NCI-H460 (cell line): ENCODE results near the gene PCYOX1L. TPM values are rescaled to one million over a fixed set of nuclear protein-coding genes. Genes with fewer than 3 reads are reported as not detected.

ENCODE experiments used
- DNase-seq: peaks from one replicate; pipeline ENCODE4 v3.0.0-alpha.2; 2016; ENCODE audit warnings: low read depth; ENCODE audit errors: extremely low read depth
- total RNA-seq: library from RNA; depleted of rRNA; stranded (reverse); fragments of >200 nt; shearing (Covaris generic); gene quantifications from 2 replicates; pipeline ENCODE4 v1.2.3, GENCODE V29; 2014

PCYOX1L gene
- total RNA-seq, 1 experiment from 2014 or later = 10.5 TPM

DNA sequence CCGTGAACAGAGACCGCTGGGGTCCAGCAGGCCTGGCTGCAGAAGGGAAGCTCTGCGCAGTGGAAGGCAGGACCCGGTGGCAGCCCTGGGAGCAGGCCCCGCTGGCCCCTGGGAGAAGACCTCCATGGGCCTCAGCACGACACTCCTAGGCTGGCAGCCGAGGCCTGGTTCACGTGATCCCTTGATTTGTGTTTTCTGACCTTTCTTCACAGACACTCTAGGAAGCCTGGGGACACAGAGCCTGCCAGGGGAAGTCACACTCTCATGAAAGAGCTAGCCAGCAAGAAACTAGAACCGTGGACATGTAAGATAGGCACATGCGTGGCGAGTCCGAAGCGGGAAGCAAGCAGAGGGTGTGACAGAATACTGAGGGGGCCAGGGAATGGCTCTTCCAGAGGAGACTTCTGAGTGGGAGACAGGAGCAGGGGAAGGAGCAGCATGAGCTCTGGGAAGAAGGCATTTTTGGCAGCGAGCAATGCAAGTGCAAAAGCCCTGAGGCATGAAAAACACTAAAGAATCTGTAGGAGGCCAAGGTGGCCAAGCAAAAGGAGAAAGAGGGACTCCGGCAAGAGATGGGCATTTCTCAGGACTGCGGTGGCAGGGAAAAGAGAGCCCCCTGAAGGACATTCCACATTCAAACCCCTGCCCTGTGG, 47.8 kb downstream of the PCYOX1L start:
- no peak for DNase-seq

DNA sequence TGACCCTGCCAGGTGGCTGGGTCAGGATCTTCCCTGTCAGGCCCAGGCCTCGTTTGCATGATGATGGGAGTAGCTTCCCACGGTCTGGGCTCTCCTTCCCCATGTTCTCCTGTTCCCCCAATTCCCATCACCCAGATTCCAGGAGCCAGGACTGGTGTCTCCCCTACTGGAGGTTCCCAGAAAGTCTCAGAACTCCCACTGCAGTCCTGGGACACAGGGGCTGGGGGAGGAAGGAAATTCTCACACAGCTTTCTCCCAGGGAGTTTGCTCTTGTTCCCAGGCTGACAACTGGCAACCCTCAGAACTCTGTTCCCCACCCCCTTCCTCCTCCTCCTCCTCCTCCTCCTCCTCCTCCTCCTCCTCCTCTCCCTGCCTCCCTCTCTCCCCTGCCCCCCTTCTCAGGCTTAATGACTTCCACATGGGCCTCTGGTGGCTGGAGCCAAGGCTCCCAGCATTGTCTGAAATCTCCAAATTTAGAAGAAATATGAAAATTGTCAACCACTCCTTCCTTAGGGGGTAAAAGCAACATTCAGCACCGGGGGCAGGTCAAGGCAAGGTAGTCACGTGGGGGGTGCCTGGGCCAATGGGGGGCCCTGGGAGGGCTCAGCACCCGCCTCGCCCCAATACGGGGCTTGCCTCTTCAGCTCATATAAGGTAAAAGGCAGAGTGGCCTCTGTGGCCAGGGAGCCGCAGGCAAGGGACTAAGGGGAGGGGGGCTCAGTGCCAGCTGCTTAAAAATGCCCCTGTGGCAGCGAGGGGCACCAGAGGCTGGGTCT, 48.5 kb downstream of the PCYOX1L start:
- DNase-seq = no peak

DNA sequence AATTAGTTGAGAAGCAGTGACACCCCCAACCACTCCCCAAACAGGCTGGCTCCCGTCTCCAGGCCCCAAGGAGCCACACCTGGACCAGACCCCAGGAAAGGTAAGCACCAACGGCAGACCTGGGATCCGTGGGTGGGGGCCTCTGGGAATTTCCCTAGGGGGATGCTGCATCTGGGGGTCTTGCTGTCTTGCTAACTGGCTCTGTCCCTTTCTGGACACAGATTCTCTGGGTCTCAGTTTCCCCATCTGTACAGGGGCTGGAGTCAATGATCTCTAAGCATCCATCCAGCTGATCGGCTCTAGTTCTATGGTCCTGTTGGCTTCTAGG, 49.1 kb downstream of the PCYOX1L start:
- no peak for DNase-seq

DNA sequence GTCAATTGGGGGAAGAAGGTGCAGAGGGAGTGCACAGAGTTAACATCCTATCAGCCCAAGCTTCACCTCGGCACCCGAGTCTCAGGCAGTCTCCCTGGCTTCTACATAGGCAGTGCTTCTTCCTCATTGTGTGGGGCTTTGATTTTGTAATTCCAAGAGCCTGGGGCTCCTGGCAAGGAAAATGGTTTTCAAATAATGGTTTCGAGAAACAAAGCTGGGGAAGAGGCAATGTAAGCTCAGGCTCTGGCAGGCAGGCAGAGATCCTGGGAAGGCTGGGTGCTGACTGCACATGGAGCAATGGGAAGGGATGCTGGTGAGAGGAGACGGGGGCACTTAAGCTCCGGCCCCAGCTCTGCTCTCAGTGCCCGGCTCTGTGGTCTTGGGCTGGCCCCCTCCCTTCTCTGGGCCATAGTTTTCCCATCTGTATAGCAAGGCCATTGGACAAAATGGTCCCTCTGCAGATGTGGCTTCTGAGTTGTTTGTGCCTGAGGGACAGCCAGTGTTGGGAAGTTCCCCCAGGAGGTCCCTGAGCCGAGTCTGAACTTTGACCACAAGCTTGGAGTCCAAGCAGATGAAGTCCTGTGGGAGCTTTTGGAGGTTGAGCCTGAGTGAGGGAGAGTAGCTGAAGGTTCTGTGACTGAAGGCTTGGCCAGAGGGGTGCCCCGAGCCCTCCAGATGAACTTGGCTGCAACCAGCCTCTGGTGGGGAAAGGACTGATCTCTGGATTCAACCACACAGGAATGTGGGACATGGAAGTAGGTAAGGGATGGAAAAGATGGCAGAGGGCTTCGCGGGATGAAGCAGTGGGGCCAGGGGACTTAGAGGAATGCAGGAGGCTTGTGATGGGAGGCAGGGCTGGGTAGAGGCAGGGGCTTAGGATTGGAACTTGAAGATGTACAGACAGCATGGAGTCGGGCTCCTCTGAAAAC, 49.7 kb downstream of the PCYOX1L start:
- DNase-seq = no peak

DNA sequence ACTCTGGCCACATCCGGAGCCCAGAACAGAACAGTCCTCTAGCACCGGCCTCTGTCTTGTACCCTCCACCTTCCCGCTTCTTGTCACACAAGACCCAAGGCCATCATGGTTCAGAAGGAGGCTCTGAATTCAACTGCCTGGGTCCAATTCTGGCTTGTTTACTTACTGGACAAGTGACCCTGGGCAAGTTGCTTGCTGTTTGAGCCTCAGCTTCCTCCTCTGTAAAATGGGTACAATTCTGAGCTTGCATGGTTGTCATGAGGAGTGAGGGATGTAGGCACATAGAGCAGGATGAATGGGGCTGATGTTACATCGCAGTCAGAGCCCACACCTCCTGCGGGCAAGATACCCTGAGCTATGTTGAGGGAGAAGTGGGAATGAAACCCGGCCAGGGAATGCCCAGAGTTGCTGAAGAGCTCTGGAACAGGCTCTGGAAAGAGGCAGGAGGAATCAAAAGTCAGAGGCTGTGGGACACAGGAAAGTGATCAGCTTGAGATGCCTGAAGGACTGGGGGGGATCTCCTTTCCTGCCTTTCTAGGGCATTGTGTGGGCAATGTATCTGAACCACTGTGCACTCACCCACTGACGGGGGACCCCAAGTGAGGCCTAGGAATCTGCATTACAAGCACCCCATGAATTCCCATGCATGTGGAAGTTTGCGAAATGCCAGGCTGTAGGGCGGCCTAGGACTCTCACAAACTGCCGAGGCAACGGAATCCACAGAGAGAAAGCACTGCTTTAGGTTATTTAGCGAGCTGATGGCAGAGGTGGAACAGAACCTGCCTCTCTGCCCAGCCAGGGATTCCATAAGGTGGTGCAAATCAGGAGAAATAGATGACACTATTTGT, 50.6 kb downstream of the PCYOX1L start:
- DNase-seq = no peak

DNA sequence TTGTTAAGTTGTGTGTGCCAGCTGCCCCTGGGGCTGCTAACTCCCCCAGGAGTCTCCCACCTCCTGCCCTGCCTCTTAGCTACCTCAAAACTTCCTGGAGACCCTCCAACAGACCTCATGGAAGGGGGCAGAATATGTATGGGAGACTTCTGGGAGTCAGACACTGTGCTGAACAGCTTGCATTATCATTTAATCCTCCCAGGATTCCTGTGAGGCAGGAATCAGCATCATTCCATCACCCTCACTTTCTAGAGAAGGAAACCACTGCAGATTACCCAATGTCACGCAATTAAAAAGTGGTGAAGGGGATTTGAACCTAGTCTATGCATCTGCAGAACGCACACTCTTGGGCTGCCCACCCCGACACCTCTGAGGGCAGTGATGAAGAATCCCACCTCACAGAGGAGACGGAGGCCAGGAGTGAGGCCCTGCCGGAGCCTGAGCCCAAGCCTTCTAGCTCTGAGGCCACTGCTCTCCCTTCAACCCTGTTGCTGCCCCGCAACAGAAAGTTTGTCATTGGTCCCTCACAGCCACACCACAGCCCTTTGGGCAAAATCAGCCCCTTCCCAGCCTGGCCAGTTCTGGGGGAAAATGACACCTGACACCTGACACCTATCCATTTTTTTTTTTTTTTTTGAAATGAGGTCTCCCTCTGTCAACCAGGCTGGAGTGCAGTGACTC, 51.6 kb downstream of the PCYOX1L start:
- no peak for DNase-seq

DNA sequence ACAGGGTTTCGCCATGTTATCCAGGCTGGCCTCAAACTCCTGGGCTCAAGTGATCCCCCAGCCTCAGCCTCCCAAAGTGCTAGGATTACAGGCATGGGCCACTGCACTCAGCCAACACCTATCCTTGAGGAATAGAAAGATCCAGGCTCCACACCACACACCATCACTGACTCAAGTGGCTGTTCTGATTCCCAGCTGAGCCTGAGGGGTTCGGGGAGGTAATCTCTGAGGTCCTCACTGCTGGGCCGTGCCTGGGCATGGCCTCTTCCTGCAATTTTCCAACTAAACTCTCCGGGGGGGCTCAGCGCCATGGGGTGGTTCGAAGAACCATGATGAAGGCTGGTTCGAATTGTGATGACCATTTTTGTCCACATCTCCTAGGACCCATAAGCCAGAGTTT, 52.2 kb downstream of the PCYOX1L start:
- no peak for DNase-seq

DNA sequence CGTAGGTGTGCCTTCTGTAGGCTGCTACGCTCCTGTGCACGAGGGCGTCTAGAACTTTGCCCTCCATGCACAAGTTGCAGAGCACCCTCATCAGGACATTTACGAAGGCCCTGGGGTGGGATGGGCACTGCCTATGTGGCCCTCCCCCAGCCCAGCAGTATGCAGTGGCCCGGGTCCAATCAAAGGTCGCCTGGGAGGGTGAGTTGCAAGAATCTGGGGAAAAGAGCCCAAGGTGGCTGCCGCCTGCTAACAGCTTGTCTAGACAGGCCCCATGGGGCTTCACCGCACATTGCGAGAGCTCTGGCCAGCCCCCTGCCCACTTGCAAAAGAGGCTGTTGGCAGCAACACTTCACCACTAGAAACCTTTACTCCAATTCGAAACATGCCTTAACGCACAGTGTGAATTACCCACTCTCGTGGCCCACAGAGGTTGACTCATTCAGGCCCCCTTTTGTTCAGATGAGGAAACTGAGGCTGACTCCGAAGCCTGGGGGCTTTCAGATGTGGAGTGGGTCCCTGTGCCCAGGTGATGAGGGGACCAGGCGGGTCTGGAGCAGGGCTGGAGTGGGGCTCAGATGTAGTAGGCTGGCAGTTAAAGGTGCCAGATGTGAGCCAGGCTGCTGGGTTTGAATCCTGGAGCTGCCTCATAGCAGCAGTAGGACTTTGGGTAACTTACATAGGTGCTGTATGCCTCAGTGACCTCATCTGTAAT, 53.0 kb downstream of the PCYOX1L start:
- DNase-seq = no peak

DNA sequence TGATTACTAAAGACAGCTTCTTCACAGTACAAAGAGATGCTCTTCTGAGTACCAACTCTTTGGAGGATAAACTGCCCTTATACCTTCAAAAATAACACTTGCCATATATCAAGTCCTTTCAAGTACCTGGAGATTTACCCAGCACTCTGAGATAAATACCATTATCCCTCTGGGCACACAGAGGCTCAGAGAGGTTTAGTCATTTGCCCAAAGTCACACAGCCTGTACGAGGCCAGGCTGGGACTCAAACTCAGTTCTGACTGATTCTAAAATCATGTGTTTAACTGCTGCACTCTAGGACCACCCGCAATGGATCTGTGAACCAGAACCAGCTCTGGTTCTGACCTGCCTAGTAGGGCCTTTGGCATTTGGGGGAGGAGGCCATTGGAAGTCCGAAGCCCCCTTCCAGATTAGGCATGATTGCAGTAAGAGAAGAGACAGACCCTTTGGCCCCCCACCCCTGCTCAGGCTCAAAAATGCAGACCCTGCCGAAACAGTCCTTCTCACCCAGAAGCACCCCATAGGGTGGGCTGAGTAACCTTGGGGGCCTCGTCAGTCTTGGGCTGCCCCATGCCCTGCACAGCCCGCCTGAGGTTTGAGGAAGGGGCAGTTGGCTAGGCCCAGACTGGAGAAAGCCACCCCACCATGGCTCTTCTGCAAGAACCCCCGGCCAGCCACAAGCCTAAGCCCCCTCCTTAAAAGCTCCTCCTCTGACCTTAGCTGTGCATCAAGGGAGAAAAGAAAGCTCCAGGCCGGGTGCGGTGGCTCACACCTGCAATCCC, 54.1 kb downstream of the PCYOX1L start:
- no peak for DNase-seq

DNA sequence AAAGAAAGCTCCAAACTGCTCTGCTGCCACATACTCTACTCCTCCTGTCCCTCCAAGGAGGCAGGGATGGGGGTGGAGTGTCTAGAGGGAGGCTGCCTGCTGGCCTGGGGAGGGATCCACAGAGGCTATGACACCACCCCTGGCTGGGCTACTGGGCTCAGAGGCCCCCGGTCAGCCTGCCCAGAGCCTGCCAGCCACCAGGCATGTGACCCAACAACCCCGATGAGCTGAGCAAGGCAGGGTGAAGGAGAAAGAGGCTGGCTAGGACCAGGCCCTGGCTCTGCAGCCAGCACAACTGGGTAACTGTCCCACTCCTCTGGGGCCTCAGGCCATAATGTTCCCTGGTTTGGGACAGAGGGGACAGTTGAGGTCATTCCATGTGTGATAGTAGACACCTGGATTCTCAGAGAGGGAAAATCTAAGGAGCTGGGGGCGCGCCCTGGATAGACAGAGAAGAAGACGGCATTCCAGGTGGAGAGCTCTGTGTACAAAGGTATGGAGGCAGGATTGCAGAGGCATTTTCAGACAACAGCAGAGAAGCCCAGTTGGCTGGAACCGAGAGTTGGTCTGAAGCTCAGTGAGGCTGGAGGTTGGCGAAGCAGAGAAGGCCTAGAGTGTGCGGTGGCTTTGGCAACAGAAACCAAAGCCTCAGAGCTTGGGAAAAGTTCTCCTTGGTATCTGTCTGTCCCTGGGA, 55.1 kb downstream of the PCYOX1L start:
- DNase-seq = no peak

DNA sequence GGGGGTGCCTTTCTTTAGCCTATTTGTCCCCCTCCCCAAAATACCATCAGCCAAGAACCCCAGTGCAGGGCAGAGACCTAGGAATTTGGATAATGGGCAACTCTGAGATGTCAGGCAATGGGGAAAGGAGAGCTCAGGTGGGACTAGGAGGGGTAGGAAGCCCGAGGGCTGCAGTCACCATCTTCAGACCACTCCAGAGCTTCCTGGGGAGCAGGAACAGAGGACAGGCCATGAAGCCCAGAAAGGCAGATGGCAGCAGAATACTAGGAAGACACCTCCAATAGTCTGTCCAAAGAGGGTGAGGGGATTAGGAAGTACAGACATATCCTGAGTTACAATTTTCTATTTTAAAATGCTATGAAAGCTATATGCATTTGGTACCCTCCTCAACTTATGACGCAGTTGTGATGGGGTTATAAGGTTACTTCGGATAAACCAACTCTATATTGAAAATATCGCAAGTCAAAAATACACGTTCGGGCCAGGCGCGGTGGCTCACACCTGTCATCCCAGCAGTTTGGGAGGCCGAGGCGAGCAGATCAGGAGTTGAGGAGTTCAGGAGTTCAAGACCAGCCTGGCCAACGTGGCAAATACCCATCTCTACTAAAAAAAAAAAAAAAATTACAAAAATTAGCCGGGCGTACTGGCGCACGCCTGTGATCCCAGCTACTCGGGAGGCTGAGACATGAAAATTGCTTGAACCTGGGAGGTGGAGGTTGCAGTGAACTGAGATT, 55.8 kb downstream of the PCYOX1L start:
- DNase-seq = no peak

DNA sequence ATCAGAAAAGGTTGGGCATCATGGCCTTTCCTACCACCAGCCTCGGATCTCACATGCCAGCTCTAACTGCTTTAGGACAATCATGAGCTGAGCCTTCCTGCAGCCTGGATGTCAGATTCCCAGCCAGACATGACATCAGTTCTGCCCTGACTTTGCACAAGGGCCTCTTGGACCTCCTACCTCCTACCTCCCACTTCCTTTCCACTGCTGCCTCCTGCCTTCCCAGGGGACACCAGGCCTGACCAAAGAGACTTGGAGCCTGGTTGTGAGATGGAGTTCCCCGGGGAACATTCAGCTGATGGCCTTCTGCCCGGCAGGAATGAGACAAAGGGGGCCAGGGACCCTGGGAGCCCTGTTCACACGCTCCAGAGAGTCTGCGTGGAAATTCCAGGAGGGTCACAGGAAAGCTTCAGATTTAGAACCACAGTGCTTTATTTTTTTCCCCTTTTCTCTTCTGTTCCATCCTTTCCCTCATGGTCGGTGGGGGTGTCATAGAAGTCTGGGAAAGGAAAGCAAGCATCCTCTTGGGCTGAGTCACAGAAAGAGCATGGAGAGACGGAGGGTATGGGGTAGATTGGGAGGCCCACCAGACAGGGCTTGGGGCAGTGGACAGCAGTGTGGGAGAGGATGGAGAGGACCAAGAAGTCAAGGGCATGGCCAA, 56.7 kb downstream of the PCYOX1L start:
- DNase-seq = no peak

DNA sequence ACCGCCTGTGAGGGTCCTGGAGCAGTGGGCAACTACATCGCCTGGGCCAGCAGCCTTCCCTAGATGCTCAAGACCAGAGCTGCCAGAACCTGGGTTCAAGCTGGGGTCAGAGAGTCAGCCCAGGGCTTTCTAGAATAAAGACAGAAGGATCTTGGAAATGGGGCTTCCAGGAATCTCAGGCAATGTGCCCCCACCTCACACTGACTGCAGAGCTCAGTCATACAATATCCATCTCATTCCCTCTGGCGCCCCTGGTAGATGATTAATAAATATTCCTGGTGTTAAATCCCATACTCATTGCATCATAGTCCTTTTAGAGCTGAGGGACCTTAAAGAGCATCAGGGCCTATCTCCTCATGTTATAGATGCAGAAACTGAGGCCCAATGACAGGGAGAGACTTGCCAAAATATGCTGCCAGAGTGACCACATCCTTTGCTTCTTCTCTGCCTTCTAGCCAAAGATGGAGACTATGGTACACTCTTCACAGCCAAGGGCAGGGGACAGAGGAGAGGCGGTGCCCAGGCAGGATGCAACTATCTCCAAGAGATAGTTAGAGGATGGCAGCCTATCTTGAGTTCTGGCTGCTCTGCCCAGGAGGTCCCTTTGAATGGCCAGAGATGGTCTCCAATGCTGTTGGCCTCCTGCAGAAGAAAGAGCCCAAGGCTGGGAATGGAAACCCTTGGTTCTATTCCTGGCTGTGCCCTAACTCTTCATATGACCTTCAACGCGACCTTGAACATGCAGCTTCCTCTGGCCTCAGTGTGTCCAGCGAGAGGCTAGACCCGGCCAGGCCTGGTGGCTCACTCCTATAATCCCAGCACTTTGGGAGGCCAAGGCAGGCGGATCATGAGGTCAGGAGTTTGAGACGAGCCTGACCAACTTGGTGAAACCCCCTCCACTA, 57.5 kb downstream of the PCYOX1L start:
- no peak for DNase-seq

DNA sequence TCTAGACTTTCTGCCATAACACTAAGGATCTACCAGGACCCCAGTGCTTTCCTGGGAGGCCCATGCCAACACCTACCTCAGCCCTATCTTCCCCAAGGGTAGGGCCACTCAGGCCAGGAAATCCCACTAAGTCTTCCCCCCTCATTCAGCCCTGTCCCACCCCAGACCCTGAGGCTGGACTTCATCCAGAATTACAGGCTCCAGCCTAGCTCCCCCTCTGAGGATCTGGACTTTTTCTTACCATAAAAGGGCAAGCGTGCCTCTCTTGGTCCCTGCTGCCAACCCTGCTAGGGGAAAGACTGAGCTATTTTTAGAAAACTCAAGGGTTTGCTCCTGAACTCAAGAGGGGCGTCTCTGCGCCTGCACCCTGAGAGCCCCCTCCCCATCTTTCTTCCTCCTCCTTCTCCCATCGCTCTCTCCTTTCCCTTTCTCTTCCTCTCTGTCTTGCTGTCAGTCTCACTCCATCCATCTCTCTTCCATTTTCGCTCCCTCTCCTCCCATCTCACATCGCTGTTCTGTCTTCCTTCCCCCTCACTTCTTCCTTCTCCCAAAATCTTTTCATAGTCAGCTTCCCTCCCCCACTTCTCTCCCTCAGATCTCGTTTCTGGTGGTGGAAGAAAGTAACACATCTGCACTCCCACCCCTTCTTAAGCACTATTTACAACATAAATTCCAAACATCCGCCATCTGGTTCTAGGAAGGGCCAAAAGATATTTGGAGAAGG, 59.3 kb downstream of the PCYOX1L start:
- no peak for DNase-seq
